ENCODE measurements around the gene TEX14.

- TF ChIP-seq CTCF (IDR thresholded peaks at IDR 0.05) = no peak
- no peak for TF ChIP-seq ZFX (IDR thresholded peaks at IDR 0.05; ENCODE audit: borderline replicate concordance)
These were observed 43.0 kb upstream of the TEX14 start for GRCh38 chr17:58734811-58735210.

Measured in 22Rv1 (cell line).